Erythroblast (primary cell): Measurements from ENCODE around the gene DYNC2H1.

Experiments
- GATA1 ChIP-seq: IDR thresholded peaks from 2 replicates; pipeline ENCODE4 v1.6.1; 2011; ENCODE audit warnings: low read depth, mild to moderate bottlenecking, control low read depth, low read length, moderate library complexity
- POLR2A ChIP-seq: IDR thresholded peaks from 2 replicates; pipeline ENCODE4 v1.6.1; 2011; ENCODE audit warnings: mild to moderate bottlenecking, low read length

DNA sequence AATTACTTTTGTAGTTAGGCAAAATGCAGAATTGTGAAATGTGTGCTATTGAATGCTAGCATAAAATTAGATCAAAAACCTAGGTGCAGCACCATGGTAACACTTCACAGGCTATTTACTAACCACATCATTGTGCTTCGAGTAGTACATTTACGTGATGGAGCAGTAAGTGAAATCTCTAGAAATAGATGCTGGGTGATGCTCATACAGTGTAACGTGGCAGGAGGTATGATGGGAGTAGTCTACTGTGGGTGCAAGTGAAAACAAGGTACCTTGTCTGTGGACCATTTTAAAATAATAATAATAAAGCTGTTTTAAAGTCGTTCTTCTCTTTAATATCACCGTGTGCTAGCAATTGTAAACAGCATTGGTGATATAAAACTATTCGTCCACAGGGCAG lies 132.3 kb downstream of the DYNC2H1 start:
- TF ChIP-seq POLR2A (no peak), GATA1 (no peak)
